HUES6 (cell line): ENCODE results near the gene DDIAS.

Experiments
- H3K27ac ChIP-seq: 2 replicates; pipeline ENCODE4 v1.7.0; 2013; ENCODE audit warnings: low read depth, mild to moderate bottlenecking, low read length, inconsistent platforms
- H3K27me3 ChIP-seq: 2 replicates; pipeline ENCODE4 v1.6.1; 2013; ENCODE audit warnings: low read length; ENCODE audit not compliant: control insufficient read depth, insufficient read depth
- H3K36me3 ChIP-seq: 2 replicates; pipeline ENCODE4 v1.6.1; 2013; ENCODE audit warnings: low read length; ENCODE audit not compliant: control insufficient read depth, insufficient read depth
- H3K4me1 ChIP-seq: 2 replicates; pipeline ENCODE4 v1.6.1; 2013; ENCODE audit warnings: low read length; ENCODE audit not compliant: control insufficient read depth, insufficient read depth
- H3K4me3 ChIP-seq: 2 replicates; pipeline ENCODE4 v1.5.1; 2013; ENCODE audit warnings: low read depth, low read length
- H3K9ac ChIP-seq: one replicate; pipeline ENCODE4 v1.6.1; 2013; ENCODE audit warnings: mild to moderate bottlenecking, low read length
- H3K9me3 ChIP-seq: 2 replicates; pipeline ENCODE4 v1.6.1; 2013; ENCODE audit warnings: low read depth, low read length; ENCODE audit not compliant: control insufficient read depth, insufficient read depth

Gene DDIAS

DNA sequence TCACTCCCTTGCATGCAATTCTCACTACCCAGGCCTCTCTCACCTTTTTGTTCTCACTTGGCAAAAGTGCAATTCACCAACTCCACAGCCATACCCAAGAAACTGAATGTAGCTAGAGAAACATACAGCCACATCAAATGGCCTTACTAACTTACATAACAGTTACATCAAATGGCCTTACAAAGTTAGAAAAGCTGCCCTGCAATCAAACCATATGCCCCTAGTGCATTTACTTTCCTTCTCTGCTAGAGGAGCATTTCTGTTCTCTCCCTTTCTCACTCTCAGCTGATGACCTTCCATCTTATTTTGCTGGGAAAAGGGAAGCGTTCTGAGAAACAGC, 11.6 kb upstream of the DDIAS start:
- no peak overlapping the region for H3K9ac ChIP-seq
- H3K4me3 ChIP-seq, result no peak overlapping the region
- no peaks in the 10 kb centered on the region for H3K9me3 ChIP-seq
- no peaks in the 10 kb centered on the region for H3K27me3 ChIP-seq
- no peaks in the 10 kb centered on the region for H3K36me3 ChIP-seq
- no peak overlapping the region for H3K27ac ChIP-seq
- H3K4me1 ChIP-seq, result no peaks in the 10 kb centered on the region; the same call in 1 of the 2 replicates

- H3K36me3 ChIP-seq, result no peaks in the 10 kb centered on the region
- no peaks in the 10 kb centered on the region for H3K27me3 ChIP-seq
- H3K9ac ChIP-seq, result no peak overlapping the region
- H3K4me3 ChIP-seq, result no peak overlapping the region
- H3K4me1 ChIP-seq, result no peaks in the 10 kb centered on the region; the same call in 1 of the 2 replicates
- no peak overlapping the region for H3K27ac ChIP-seq
- H3K9me3 ChIP-seq, result no peaks in the 10 kb centered on the region
These were observed 10.6 kb upstream of the DDIAS start for GRCh38 chr11:82890936-82891335.

DNA sequence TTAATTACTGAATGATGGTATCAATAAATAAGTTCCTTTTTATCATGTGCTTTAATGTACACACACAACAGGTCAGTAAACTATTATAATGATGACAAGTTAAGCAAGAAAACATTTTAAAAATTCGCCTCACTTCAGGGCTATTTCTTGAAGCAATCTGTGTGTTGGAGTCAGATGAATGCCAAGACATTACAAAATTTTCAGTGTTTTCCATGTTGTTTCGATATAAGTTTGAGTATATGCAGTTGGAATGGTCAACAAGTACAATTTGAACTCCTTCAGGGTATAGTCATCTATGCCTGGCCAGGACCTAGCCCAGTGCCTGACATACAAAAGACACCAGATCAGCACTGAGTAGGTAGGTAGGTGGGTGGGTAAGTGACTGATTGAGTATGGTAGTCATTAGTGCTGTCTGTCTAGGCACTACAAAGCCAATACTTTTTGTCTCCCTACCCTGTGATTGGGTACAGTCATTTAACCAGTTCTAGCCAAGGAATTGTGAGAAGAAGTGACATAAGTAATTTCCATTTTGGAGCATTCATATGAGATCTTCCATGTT, 8.8 kb upstream of the DDIAS start:
- Histone ChIP-seq H3K4me3 (no peak overlapping the region), H3K9me3 (no peaks in the 10 kb centered on the region), H3K4me1 (no peaks in the 10 kb centered on the region; the same call in 1 of the 2 replicates), H3K36me3 (no peaks in the 10 kb centered on the region), H3K27ac (no peak overlapping the region), H3K9ac (no peak overlapping the region), H3K27me3 (no peaks in the 10 kb centered on the region)

GRCh38 chr11:82895437-82896091, 6.0 kb upstream of the DDIAS start:
- Histone ChIP-seq H3K9me3 (no peaks in the 10 kb centered on the region), H3K4me1 (peaks cover 7% of the 10 kb centered on the region; the same call in 1 of the 2 replicates), H3K9ac (no peak overlapping the region), H3K27ac (no peak overlapping the region), H3K4me3 (no peak overlapping the region), H3K27me3 (no peaks in the 10 kb centered on the region), H3K36me3 (no peaks in the 10 kb centered on the region)

DNA sequence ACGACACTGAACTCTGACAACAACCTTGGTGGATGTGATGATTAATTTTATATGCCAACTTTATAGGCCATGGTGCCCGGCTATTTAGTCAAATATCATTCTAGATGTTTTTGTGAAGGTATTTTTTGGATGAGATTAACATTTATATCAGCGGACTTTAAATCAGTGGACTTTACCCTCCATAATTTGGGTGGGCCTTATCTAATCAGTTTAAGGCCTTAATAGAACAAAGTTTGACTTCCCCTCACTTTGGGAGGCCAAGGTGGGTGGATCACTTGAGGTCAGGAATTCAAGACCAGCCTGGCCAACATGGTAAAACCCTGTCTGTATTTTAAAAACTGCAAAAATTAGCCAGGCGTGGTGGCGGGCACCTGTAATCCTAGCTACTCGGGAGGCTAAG, 5.4 kb upstream of the DDIAS start:
- peaks cover 7% of the 10 kb centered on the region; the same call in 1 of the 2 replicates for H3K4me1 ChIP-seq
- no peak overlapping the region for H3K27ac ChIP-seq
- H3K27me3 ChIP-seq, result no peaks in the 10 kb centered on the region
- no peaks in the 10 kb centered on the region for H3K9me3 ChIP-seq
- no peak overlapping the region for H3K9ac ChIP-seq
- no peak overlapping the region for H3K4me3 ChIP-seq
- no peaks in the 10 kb centered on the region for H3K36me3 ChIP-seq

GRCh38 chr11:82898241-82898640, 3.3 kb upstream of the DDIAS start:
- Histone ChIP-seq H3K4me3 (no peak overlapping the region), H3K36me3 (no peaks in the 10 kb centered on the region), H3K27ac (no peak overlapping the region), H3K9me3 (no peaks in the 10 kb centered on the region), H3K27me3 (no peaks in the 10 kb centered on the region), H3K9ac (no peak overlapping the region), H3K4me1 (peaks cover 7% of the 10 kb centered on the region; the same call in 1 of the 2 replicates)

- Histone ChIP-seq H3K9ac (peak overlapping the region; percentile 9), H3K36me3 (no peaks in the 10 kb centered on the region), H3K9me3 (no peaks in the 10 kb centered on the region), H3K27ac (no peak overlapping the region), H3K4me1 (peaks cover 7% of the 10 kb centered on the region; the same call in 1 of the 2 replicates), H3K4me3 (peak overlapping the region; percentile 72), H3K27me3 (no peaks in the 10 kb centered on the region)
These were observed 2.2 kb upstream of the DDIAS start for GRCh38 chr11:82899186-82899820.

DNA sequence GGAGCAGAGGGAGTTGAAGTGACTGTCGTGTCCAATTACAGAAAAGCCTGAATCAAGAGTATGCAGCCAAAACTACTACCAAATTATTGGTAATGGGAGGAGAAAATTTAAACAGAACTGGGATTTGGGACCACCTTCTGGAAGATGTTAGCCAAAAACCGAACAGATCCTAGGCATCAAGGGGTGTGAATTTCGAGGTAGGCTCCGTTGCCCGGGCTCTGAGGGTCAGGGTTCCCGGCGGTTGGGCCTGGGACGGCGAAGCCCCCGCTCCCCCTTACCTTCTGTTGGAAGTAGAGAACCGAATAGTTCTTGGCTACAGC, 1.6 kb upstream of the DDIAS start:
- H3K4me1 ChIP-seq, result peaks cover 7% of the 10 kb centered on the region; the same call in 1 of the 2 replicates
- H3K36me3 ChIP-seq, result no peaks in the 10 kb centered on the region

GRCh38 chr11:82900277-82901164, 1.0 kb upstream of the DDIAS start, which contains the start of gene PRCP:
Gene PRCP, minus strand, starts transcription at chr11:82900430. Its CDS starts 28 bp downstream, at chr11:82900402.
- H3K4me3 ChIP-seq, result peak within 1 kb of the TSS; percentile 72
- H3K9ac ChIP-seq, result peak within 1 kb of the TSS; percentile 85
- no peaks in the 10 kb centered on the region for H3K27me3 ChIP-seq
- peak within 1 kb of the TSS; percentile 32; the same call in 1 of the 2 replicates for H3K27ac ChIP-seq
- H3K9me3 ChIP-seq, result no peaks in the 10 kb centered on the region
- no peaks in the 10 kb centered on the region for H3K36me3 ChIP-seq
- H3K4me1 ChIP-seq, result peaks cover 7% of the 10 kb centered on the region; the same call in 1 of the 2 replicates

More for the DNA sequence above, 1.6 kb upstream of the DDIAS start:
- peak overlapping the region; percentile 32; the same call in 1 of the 2 replicates for H3K27ac ChIP-seq
- H3K27me3 ChIP-seq, result no peaks in the 10 kb centered on the region
- H3K4me3 ChIP-seq, result peak overlapping the region; percentile 72
- peak overlapping the region; percentile 85 for H3K9ac ChIP-seq
- H3K9me3 ChIP-seq, result no peaks in the 10 kb centered on the region

DNA sequence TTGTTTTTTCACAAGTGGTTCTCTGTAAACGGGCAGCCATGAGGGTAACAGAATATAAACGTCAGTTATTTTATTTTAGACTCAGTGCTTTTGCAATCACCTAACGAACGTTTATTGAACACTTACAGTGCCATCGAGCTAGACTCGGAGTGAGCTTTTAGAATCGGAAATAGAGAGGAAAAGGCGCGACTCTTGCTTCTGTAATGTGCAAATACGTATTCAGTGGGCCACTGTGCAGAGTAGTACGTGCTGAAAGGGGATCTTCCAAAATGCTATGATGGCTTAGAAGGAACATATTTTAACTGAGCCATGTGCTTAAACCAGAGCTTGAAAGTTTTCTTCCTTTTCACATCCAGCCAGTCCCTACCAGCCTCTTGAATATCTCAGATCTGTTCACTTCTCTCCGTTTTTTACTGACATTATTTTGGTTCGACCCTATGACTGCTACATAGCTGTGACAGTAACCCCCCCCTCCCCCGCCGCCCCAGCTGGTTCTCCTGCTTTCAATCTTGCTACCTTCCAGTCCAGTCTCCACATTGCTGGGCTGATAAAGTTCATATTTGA, 468 bp downstream of the DDIAS start:
- H3K27me3 ChIP-seq, result no peaks in the 10 kb centered on the region
- no peak overlapping the region for H3K27ac ChIP-seq
- no peaks in the 10 kb centered on the region for H3K9me3 ChIP-seq
- peaks cover 13% of the 10 kb centered on the region; the same call in 1 of the 2 replicates for H3K4me1 ChIP-seq
- H3K4me3 ChIP-seq, result peak overlapping the region; percentile 72
- no peaks in the 10 kb centered on the region for H3K36me3 ChIP-seq
- H3K9ac ChIP-seq, result peak overlapping the region; percentile 61
